ENCODE measurements around the gene MEF2B.
"Not testable (repeated sequence)": the region's sequence is repeated elsewhere in the genome, so short reads cannot be mapped to it uniquely, and the experiment has no call there.

Gene MEF2B

GRCh38 chr19:19105365-19106055 lies 64.6 kb downstream of the MEF2B start:
- no peaks in the 10 kb centered on the region; the same call in 1 of the 2 replicates for H3K27me3 ChIP-seq (ENCODE audit: insufficient read depth, low read length)
- H3K9me3 ChIP-seq (ENCODE audit: insufficient read depth, low read depth, low read length): no peaks in the 10 kb centered on the region
- H3K9ac ChIP-seq (ENCODE audit: low read depth, low read length): peak overlapping the region; percentile 68; the same call in 1 of the 2 replicates
- no peaks in the 10 kb centered on the region for H3K36me3 ChIP-seq (ENCODE audit: insufficient read depth, low read depth, low read length)
- H3K4me1 ChIP-seq (ENCODE audit: insufficient read depth, low read length): peaks cover 4% of the 10 kb centered on the region; the same call in 1 of the 2 replicates
- peak overlapping the region; percentile 54 for H3K27ac ChIP-seq (ENCODE audit: low read length)
- peak overlapping the region; percentile 65 for H3K4me3 ChIP-seq (ENCODE audit: low read length)

- no peaks in the 10 kb centered on the region for H3K36me3 ChIP-seq (ENCODE audit: insufficient read depth, low read depth, low read length)
- no peaks in the 10 kb centered on the region; the same call in 1 of the 2 replicates for H3K27me3 ChIP-seq (ENCODE audit: insufficient read depth, low read length)
- no peak overlapping the region for H3K9ac ChIP-seq (ENCODE audit: low read depth, low read length)
- peaks cover 4% of the 10 kb centered on the region; the same call in 1 of the 2 replicates for H3K4me1 ChIP-seq (ENCODE audit: insufficient read depth, low read length)
- no peak overlapping the region for H3K4me3 ChIP-seq (ENCODE audit: low read length)
- H3K9me3 ChIP-seq (ENCODE audit: insufficient read depth, low read depth, low read length): no peaks in the 10 kb centered on the region
- no peak overlapping the region for H3K27ac ChIP-seq (ENCODE audit: low read length)
These were observed 66.9 kb downstream of the MEF2B start for GRCh38 chr19:19103167-19103566.

- not testable (repeated sequence) for H3K9ac ChIP-seq (ENCODE audit: low read depth, low read length); H3K27me3 ChIP-seq (ENCODE audit: insufficient read depth, low read length); H3K27ac ChIP-seq (ENCODE audit: low read length); H3K36me3 ChIP-seq (ENCODE audit: insufficient read depth, low read depth, low read length); H3K9me3 ChIP-seq (ENCODE audit: insufficient read depth, low read depth, low read length); H3K4me3 ChIP-seq (ENCODE audit: low read length); H3K4me1 ChIP-seq (ENCODE audit: insufficient read depth, low read length)
These were observed 67.5 kb downstream of the MEF2B start for GRCh38 chr19:19102566-19102965.

- Histone ChIP-seq H3K36me3 (ENCODE audit: insufficient read depth, low read depth, low read length) (no peaks in the 10 kb centered on the region), H3K27me3 (ENCODE audit: insufficient read depth, low read length) (no peaks in the 10 kb centered on the region; the same call in 1 of the 2 replicates), H3K27ac (ENCODE audit: low read length) (no peak overlapping the region), H3K4me3 (ENCODE audit: low read length) (no peak overlapping the region), H3K4me1 (ENCODE audit: insufficient read depth, low read length) (peaks cover 4% of the 10 kb centered on the region; the same call in 1 of the 2 replicates), H3K9ac (ENCODE audit: low read depth, low read length) (no peak overlapping the region), H3K9me3 (ENCODE audit: insufficient read depth, low read depth, low read length) (no peaks in the 10 kb centered on the region)
These were observed 68.5 kb downstream of the MEF2B start for GRCh38 chr19:19101540-19101939.

GRCh38 chr19:19098703-19099632 lies 71.1 kb downstream of the MEF2B start:
- H3K4me3 ChIP-seq (ENCODE audit: low read length): no peak overlapping the region
- H3K36me3 ChIP-seq (ENCODE audit: insufficient read depth, low read depth, low read length): no peaks in the 10 kb centered on the region
- no peaks in the 10 kb centered on the region; the same call in none of the 2 replicates for H3K27me3 ChIP-seq (ENCODE audit: insufficient read depth, low read length)
- no peaks in the 10 kb centered on the region for H3K9me3 ChIP-seq (ENCODE audit: insufficient read depth, low read depth, low read length)
- no peak overlapping the region for H3K9ac ChIP-seq (ENCODE audit: low read depth, low read length)
- no peak overlapping the region for H3K27ac ChIP-seq (ENCODE audit: low read length)
- H3K4me1 ChIP-seq (ENCODE audit: insufficient read depth, low read length): no peaks in the 10 kb centered on the region

GRCh38 chr19:19098084-19098702 lies 71.9 kb downstream of the MEF2B start:
- no peaks in the 10 kb centered on the region for H3K4me1 ChIP-seq (ENCODE audit: insufficient read depth, low read length)

GRCh38 chr19:19096641-19097627 lies 73.1 kb downstream of the MEF2B start:
- Histone ChIP-seq H3K27me3 (ENCODE audit: insufficient read depth, low read length) (no peaks in the 10 kb centered on the region; the same call in none of the 2 replicates), H3K4me1 (ENCODE audit: insufficient read depth, low read length) (no peaks in the 10 kb centered on the region), H3K36me3 (ENCODE audit: insufficient read depth, low read depth, low read length) (no peaks in the 10 kb centered on the region), H3K9me3 (ENCODE audit: insufficient read depth, low read depth, low read length) (no peaks in the 10 kb centered on the region), H3K9ac (ENCODE audit: low read depth, low read length) (no peak overlapping the region), H3K27ac (ENCODE audit: low read length) (no peak overlapping the region), H3K4me3 (ENCODE audit: low read length) (no peak overlapping the region)

More at GRCh38 chr19:19098084-19098702, 71.9 kb downstream of the MEF2B start:
- no peaks in the 10 kb centered on the region for H3K36me3 ChIP-seq (ENCODE audit: insufficient read depth, low read depth, low read length)
- H3K27ac ChIP-seq (ENCODE audit: low read length): no peak overlapping the region
- H3K9me3 ChIP-seq (ENCODE audit: insufficient read depth, low read depth, low read length): no peaks in the 10 kb centered on the region
- no peak overlapping the region for H3K4me3 ChIP-seq (ENCODE audit: low read length)
- no peaks in the 10 kb centered on the region; the same call in none of the 2 replicates for H3K27me3 ChIP-seq (ENCODE audit: insufficient read depth, low read length)
- no peak overlapping the region for H3K9ac ChIP-seq (ENCODE audit: low read depth, low read length)

GRCh38 chr19:19095691-19096090 lies 74.4 kb downstream of the MEF2B start:
- Histone ChIP-seq H3K27ac (ENCODE audit: low read length) (no peak overlapping the region), H3K36me3 (ENCODE audit: insufficient read depth, low read depth, low read length) (no peaks in the 10 kb centered on the region), H3K9me3 (ENCODE audit: insufficient read depth, low read depth, low read length) (no peaks in the 10 kb centered on the region), H3K9ac (ENCODE audit: low read depth, low read length) (no peak overlapping the region), H3K4me3 (ENCODE audit: low read length) (no peak overlapping the region), H3K27me3 (ENCODE audit: insufficient read depth, low read length) (no peaks in the 10 kb centered on the region; the same call in none of the 2 replicates), H3K4me1 (ENCODE audit: insufficient read depth, low read length) (no peaks in the 10 kb centered on the region)

Measured in iPS-20b (cell line).